Gastroesophageal sphincter (tissue), 4 donors: ENCODE measurements around the gene KRTAP10-12. TPM values are rescaled to one million over a fixed set of nuclear protein-coding genes. Genes with fewer than 3 reads are reported as not detected.

ENCODE experiments used
- ATAC-seq: fragments of 150-250 bp; one replicate; pipeline ENCODE4 v1.9.1; 2016; ENCODE audit warnings: mild to moderate bottlenecking, moderate library complexity
- H3K27ac ChIP-seq, 4 donors: fragments of 200-600 bp; sonication (generic) in 3 of 4; 1 replicate in 3 of 4; 2 replicates in 1 of 4; pipeline ENCODE4 v1.5.1; 2016 to 2019
- H3K27me3 ChIP-seq: fragments of 200-600 bp; sonication (generic); one replicate; pipeline ENCODE4 v1.5.1; 2019
- H3K36me3 ChIP-seq, 2 donors: fragments of 200-600 bp; sonication (generic); one replicate each; pipeline ENCODE4 v1.5.1; 2019; ENCODE audit warnings: control low read depth in 1 of 2
- H3K4me1 ChIP-seq, 3 donors: fragments of 200-600 bp; sonication (generic); 1 replicate in 2 of 3; 2 replicates in 1 of 3; pipeline ENCODE4 v1.5.1; 2016 to 2019; ENCODE audit warnings: control low read depth in 2 of 3
- H3K4me3 ChIP-seq, 2 donors: fragments of 200-600 bp; sonication (generic); one replicate each; pipeline ENCODE4 v1.5.1; 2019; ENCODE audit warnings: mild to moderate bottlenecking in 1 of 2, moderate library complexity in 1 of 2
- H3K9me3 ChIP-seq, 3 donors: fragments of 200-600 bp; sonication (generic); one replicate each; pipeline ENCODE4 v1.5.1; 2017 to 2019; ENCODE audit warnings: control low read depth in 2 of 3
- EP300 ChIP-seq: sonication (generic); formaldehyde crosslinking; IDR thresholded peaks from one replicate; pipeline ENCODE4 v1.6.1; 2017; ENCODE audit warnings: antibody characterized with exemption, mild to moderate bottlenecking
- POLR2A ChIP-seq, 2 donors: fragments of 450-650 bp; IDR thresholded peaks; one replicate each; pipeline ENCODE4 v1.6.1; 2017; ENCODE audit warnings: antibody characterized with exemption in 2 of 2, mild to moderate bottlenecking in 2 of 2, moderate library complexity in 1 of 2
- POLR2AphosphoS5 ChIP-seq: sonication (generic); formaldehyde crosslinking; IDR thresholded peaks from one replicate; pipeline ENCODE4 v1.6.1; 2017; ENCODE audit warnings: antibody characterized with exemption
- WGBS, 2 donors: methylation state at CpG; one replicate each; pipeline ENCODE4 v1.1.5; 2018; ENCODE audit warnings: low coverage in 1 of 2; 5-methylcytosine and 5-hydroxymethylcytosine counted together
- total RNA-seq, 4 donors: library from RNA; depleted of rRNA; stranded (reverse); fragments of >200 nt; gene quantifications; one replicate each; pipeline ENCODE4 v1.1.0, GENCODE V29; 2016
- TF ChIP-seq, protein P1 (sequence below), 4 experiments: fragments of 200-600 bp in 2 of 4; fragments of 450-650 bp in 2 of 4; sonication (generic) in 1 of 4; IDR thresholded peaks; one replicate each; pipeline ENCODE4 v1.5.1; 2017 to 2019; ENCODE audit warnings: antibody characterized with exemption in 4 of 4, mild to moderate bottlenecking in 2 of 4, moderate library complexity in 2 of 4

KRTAP10-12 gene
- total RNA-seq, 4 donors from 2014 or later, result not detected

DNA sequence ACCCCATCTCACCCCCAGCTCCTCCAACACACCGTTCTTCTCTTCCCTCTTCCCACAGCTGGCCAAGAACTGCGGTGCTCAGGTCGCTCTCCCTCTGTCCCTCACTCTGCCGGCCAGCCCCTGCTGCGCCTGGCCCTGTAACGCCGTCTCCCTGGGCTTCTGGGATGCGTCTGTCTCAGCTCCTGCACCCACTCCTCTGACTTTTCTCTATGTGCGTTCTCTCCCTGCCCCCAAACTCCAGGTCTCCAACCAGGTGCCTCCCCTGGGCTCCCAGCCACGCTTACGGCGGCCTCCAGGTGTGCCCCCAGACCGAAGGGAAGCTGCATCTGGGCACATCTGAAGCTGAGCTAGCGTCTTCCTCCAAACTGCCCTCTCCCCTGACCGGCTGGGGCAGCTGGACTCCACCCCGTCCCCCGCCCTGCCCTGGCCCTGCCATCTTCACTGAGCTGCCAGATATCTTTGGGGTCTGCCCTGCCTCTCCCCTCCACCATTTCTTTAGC is 2.6 kb downstream of the KRTAP10-12 start:
- no peaks in the 10 kb centered on the region for H3K36me3 ChIP-seq
- H3K27ac ChIP-seq, result no peak overlapping the region
- TF ChIP-seq, protein P1, sequence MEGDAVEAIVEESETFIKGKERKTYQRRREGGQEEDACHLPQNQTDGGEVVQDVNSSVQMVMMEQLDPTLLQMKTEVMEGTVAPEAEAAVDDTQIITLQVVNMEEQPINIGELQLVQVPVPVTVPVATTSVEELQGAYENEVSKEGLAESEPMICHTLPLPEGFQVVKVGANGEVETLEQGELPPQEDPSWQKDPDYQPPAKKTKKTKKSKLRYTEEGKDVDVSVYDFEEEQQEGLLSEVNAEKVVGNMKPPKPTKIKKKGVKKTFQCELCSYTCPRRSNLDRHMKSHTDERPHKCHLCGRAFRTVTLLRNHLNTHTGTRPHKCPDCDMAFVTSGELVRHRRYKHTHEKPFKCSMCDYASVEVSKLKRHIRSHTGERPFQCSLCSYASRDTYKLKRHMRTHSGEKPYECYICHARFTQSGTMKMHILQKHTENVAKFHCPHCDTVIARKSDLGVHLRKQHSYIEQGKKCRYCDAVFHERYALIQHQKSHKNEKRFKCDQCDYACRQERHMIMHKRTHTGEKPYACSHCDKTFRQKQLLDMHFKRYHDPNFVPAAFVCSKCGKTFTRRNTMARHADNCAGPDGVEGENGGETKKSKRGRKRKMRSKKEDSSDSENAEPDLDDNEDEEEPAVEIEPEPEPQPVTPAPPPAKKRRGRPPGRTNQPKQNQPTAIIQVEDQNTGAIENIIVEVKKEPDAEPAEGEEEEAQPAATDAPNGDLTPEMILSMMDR (IDR thresholded peaks at IDR 0.05), result no peak
- TF ChIP-seq POLR2A (IDR thresholded peaks at IDR 0.05) (no peak), POLR2AphosphoS5 (no peak), EP300 (no peak)
- WGBS, 2 donors, result 36 to 49% methylated on average over 3 to 8 of the region's 17 CpGs
- H3K9me3 ChIP-seq, result peaks cover 0 to 7% (median 0%) of the 10 kb centered on the region in 3 donors
- peaks cover 98% of the 10 kb centered on the region for H3K27me3 ChIP-seq
- no peak overlapping the region for H3K4me3 ChIP-seq
- ATAC-seq, result no peak
- no peaks in the 10 kb centered on the region for H3K4me1 ChIP-seq

DNA sequence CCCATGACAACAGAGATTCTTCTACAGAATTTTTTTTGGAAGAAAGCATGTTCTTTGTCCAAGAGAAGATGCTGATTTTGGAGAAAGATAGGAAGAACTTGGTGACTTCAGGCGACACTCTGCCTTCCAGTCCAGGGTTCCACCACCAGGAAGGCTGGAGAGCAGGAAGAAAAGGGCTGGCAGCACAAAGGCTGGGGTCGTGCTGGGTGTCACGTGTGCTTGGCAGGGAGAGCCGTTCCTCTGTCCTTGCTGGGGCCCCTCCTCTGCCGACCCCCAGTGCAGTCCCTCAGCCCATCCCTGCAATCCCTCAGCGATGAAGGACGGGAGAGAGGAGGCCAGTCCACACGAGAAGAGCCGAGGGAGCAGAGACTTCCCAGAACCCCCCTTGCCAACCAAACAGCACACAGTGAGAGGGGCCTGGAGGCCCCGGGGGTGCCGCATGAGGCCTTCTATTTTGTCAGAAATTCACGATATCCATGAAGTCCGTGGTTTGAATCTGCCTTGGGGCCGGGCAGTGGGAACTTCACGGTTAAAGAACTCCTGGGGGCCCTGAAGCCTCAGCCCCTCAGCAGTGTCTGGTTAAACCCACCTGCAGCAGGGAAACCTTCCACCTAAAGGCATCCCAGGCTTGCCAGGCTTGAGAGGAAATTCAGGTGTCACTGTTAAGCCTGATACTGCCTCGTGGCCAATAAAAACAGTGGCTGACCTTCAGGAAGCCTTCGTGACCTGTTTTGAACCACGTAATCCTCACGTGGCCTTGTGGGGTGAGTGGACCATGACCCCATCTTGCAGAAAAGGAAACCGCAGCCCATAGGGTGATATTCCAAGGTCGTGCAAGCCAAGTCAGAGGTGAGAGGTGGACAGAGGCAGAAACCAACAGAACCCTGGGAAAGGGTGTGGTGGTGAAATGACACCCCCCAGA is 3.4 kb downstream of the KRTAP10-12 start:
- no peaks in the 10 kb centered on the region for H3K4me1 ChIP-seq
- H3K4me3 ChIP-seq, result no peak overlapping the region
- peaks cover 98% of the 10 kb centered on the region for H3K27me3 ChIP-seq
- WGBS, 2 donors, result 60 to 77% methylated on average over 4 to 7 of the region's 21 CpGs
- no peaks in the 10 kb centered on the region for H3K9me3 ChIP-seq
- no peak overlapping the region for H3K27ac ChIP-seq
- no peak for TF ChIP-seq POLR2A (IDR thresholded peaks at IDR 0.05)
- TF ChIP-seq EP300, result no peak
- no peak for TF ChIP-seq POLR2AphosphoS5
- TF ChIP-seq, protein P1 (IDR thresholded peaks at IDR 0.05), result no peak
- no peak for ATAC-seq
- no peaks in the 10 kb centered on the region for H3K36me3 ChIP-seq

DNA sequence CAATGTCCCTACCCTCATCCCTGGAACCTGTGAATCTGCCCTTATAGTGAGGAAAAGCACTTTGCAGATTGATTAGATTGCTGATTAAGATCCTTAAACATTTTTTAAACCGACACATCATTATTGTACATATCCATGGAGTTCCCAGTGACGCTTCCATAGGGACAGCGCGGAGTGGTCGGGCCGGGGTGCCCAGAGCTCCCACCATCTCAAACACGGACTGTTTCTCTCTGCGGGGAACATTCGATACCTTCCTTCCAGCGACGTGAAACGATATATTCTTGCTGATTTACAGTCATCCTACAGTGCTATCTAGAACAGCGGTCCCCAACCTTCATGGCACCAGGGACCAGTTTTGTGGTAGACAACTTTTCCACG is 4.0 kb downstream of the KRTAP10-12 start:
- 70 to 81% methylated on average over 9 to 14 of the region's 14 CpGs for WGBS, 2 donors
- Histone ChIP-seq H3K4me1 (no peaks in the 10 kb centered on the region), H3K4me3 (no peak overlapping the region), H3K27me3 (peaks cover 98% of the 10 kb centered on the region), H3K27ac (no peak overlapping the region), H3K9me3 (no peaks in the 10 kb centered on the region), H3K36me3 (no peaks in the 10 kb centered on the region)
- TF ChIP-seq POLR2AphosphoS5, result no peak
- no peak for TF ChIP-seq EP300
- TF ChIP-seq, protein P1 (IDR thresholded peaks at IDR 0.05), result no peak
- no peak for TF ChIP-seq POLR2A (IDR thresholded peaks at IDR 0.05)
- ATAC-seq, result no peak

- H3K9me3 ChIP-seq, result no peaks in the 10 kb centered on the region
- no peaks in the 10 kb centered on the region for H3K4me1 ChIP-seq
- 0 to 38% methylated on average over 2 to 6 of the region's 12 CpGs for WGBS, 2 donors
- ATAC-seq, result no peak
- no peak overlapping the region for H3K27ac ChIP-seq
- no peak overlapping the region for H3K4me3 ChIP-seq
- H3K36me3 ChIP-seq, result no peaks in the 10 kb centered on the region
- H3K27me3 ChIP-seq, result peaks cover 99% of the 10 kb centered on the region
- TF ChIP-seq, protein P1 (IDR thresholded peaks at IDR 0.05), result no peak
- TF ChIP-seq POLR2AphosphoS5 (no peak), EP300 (no peak), POLR2A (IDR thresholded peaks at IDR 0.05) (no peak)
Measured at GRCh38 chr21:44701541-44701940, 4.6 kb downstream of the KRTAP10-12 start.
